Stomach (tissue), 9 donors: ENCODE data around the gene NCDN. TPM values are rescaled to one million over a fixed set of nuclear protein-coding genes. Genes with fewer than 3 reads are reported as not detected.
A peak's percentile ranks its signal among the peaks of the same experiment; 100 is the strongest.

Source experiments
- DNase-seq, 2 donors: peaks; one replicate each; pipeline versions ENCODE4 v3.0.0 to v3.0.0-alpha.2; 2013 to 2019
- H3K27ac ChIP-seq, 5 donors: fragments of 200-600 bp in 4 of 5; sonication (generic) in 4 of 5; one replicate each; pipeline ENCODE4 v1.5.1; 2013 to 2019; ENCODE audit warnings: mild to moderate bottlenecking in 1 of 5, moderate library complexity in 1 of 5
- H3K27me3 ChIP-seq, 3 donors: fragments of 200-600 bp; sonication (generic); one replicate each; pipeline ENCODE4 v1.5.1; 2017 to 2019; ENCODE audit warnings: mixed run types in 1 of 3
- H3K36me3 ChIP-seq, 4 donors: fragments of 200-600 bp; sonication (generic); 1 replicate in 3 of 4; 2 replicates in 1 of 4; pipeline ENCODE4 v1.5.1; 2016 to 2019
- H3K4me1 ChIP-seq, 4 donors: fragments of 200-600 bp; sonication (generic); one replicate each; pipeline ENCODE4 v1.5.1; 2016 to 2019
- H3K4me3 ChIP-seq, 4 donors: fragments of 200-600 bp; sonication (generic) in 3 of 4; one replicate each; pipeline ENCODE4 v1.5.1; 2016 to 2019; ENCODE audit warnings: mild to moderate bottlenecking in 1 of 4
- H3K9me3 ChIP-seq, 4 donors: fragments of 200-600 bp; sonication (generic); one replicate each; pipeline ENCODE4 v1.5.1; 2016 to 2019
- CTCF ChIP-seq, 7 experiments: fragments of 450-650 bp in 4 of 7; fragments of 200-600 bp in 3 of 7; sonication (generic) in 3 of 7; IDR thresholded peaks; one replicate each; pipeline ENCODE4 v1.5.1; 2016 to 2019; ENCODE audit warnings: antibody characterized with exemption in 7 of 7, control low read depth in 2 of 7, mild to moderate bottlenecking in 1 of 7
- EP300 ChIP-seq: sonication (generic); formaldehyde crosslinking; IDR thresholded peaks from one replicate; pipeline ENCODE4 v1.6.1; 2017; ENCODE audit warnings: antibody characterized with exemption
- POLR2A ChIP-seq, 4 donors: fragments of 450-650 bp; IDR thresholded peaks; one replicate each; pipeline ENCODE4 v1.6.1; 2016; ENCODE audit warnings: antibody characterized with exemption in 4 of 4, control low read depth in 2 of 4, mild to moderate bottlenecking in 1 of 4, moderate library complexity in 1 of 4
- POLR2AphosphoS5 ChIP-seq, 3 donors: sonication (generic); formaldehyde crosslinking; IDR thresholded peaks; one replicate each; pipeline ENCODE4 v1.6.1; 2016; ENCODE audit warnings: antibody characterized with exemption in 3 of 3
- WGBS, 5 donors: extraction: QIAGEN DNeasy Blood & Tissue Kit in 3 of 5; methylation state at CpG; one replicate each; pipeline versions ENCODE4 v1.1.5 to v1.1.7; 2013 to 2018; 5-methylcytosine and 5-hydroxymethylcytosine counted together
- intact Hi-C: fragments of 100-400 bp; cut with DNase I; formaldehyde crosslinking; loops from one replicate; pipeline ENCODE4 v1.15.1; 2023; ENCODE audit warnings: low total_unique reads
- polyA plus RNA-seq, 3 donors: library from polyadenylated mRNA; stranded (reverse); fragments of 200-250 nt; gene quantifications; one replicate each; pipeline ENCODE4 v1.2.3, GENCODE V29; 2013
- total RNA-seq, 5 donors: library from RNA; depleted of rRNA; stranded (reverse); fragments of >200 nt; gene quantifications; one replicate each; pipeline versions ENCODE4 v1.1.0 to v1.2.3, GENCODE V29; 2014 to 2016
- donor health status: healthy with polysubstance abuse.
- donor health status: Bipolar disorder and iron deficiency.
- donor health status: healthy.

NCDN gene
- total and polyA plus RNA-seq, 8 donors: 5.3 to 92.9 (median 12.4) TPM

- TF ChIP-seq CTCF (IDR thresholded peaks at IDR 0.05) (no peak), POLR2AphosphoS5 (IDR thresholded peaks at IDR 0.05) (no peak), EP300 (no peak), POLR2A (IDR thresholded peaks at IDR 0.05) (no peak)
- H3K4me1 ChIP-seq: no peaks in the 10 kb centered on the region
- DNase-seq: no peak
- WGBS, 5 donors: 91 to 95% (median 93%) methylated on average over 10 to 25 of the region's 25 CpGs
- H3K36me3 ChIP-seq: peaks cover 0 to 24% (median 8%) of the 10 kb centered on the region in 4 donors
- H3K4me3 ChIP-seq: no peak overlapping the region
- intact Hi-C loops: no loop called here
- no peak overlapping the region for H3K27ac ChIP-seq
- no peaks in the 10 kb centered on the region for H3K27me3 ChIP-seq
- no peaks in the 10 kb centered on the region for H3K9me3 ChIP-seq
Measured at GRCh38 chr1:35590476-35591040, 33.0 kb downstream of the NCDN start.

GRCh38 chr1:35591211-35591610 is 33.6 kb downstream of the NCDN start:
- intact Hi-C loops: no loop called here
- no peak for DNase-seq
- Histone ChIP-seq H3K4me1 (no peaks in the 10 kb centered on the region), H3K9me3 (no peaks in the 10 kb centered on the region), H3K36me3 (peaks cover 0 to 28% (median 8%) of the 10 kb centered on the region in 4 donors), H3K4me3 (no peak overlapping the region), H3K27ac (no peak overlapping the region), H3K27me3 (no peaks in the 10 kb centered on the region)
- TF ChIP-seq EP300 (no peak), POLR2AphosphoS5 (IDR thresholded peaks at IDR 0.05) (no peak), POLR2A (IDR thresholded peaks at IDR 0.05) (no peak), CTCF (IDR thresholded peaks at IDR 0.05) (no peak)
- 88 to 98% (median 93%) methylated on average over 8 of the region's 8 CpGs for WGBS, 5 donors

GRCh38 chr1:35592991-35593769 is 35.6 kb downstream of the NCDN start:
- Histone ChIP-seq H3K36me3 (peaks cover 0 to 28% (median 8%) of the 10 kb centered on the region in 4 donors), H3K27me3 (no peaks in the 10 kb centered on the region), H3K4me3 (no peak overlapping the region), H3K9me3 (no peaks in the 10 kb centered on the region), H3K27ac (no peak overlapping the region), H3K4me1 (no peaks in the 10 kb centered on the region)
- no peak for TF ChIP-seq POLR2AphosphoS5 (IDR thresholded peaks at IDR 0.05)
- intact Hi-C loops: no loop called here
- 61 to 68% (median 66%) methylated on average over 8 of the region's 8 CpGs for WGBS, 5 donors
- peak in 1 of 2 donors; percentile 69 for DNase-seq

GRCh38 chr1:35594005-35594760 is 36.6 kb downstream of the NCDN start:
- WGBS, 5 donors: 92 to 96% (median 95%) methylated on average over 9 of the region's 9 CpGs
- Histone ChIP-seq H3K9me3 (no peaks in the 10 kb centered on the region), H3K4me1 (no peaks in the 10 kb centered on the region), H3K36me3 (peaks cover 0 to 33% (median 12%) of the 10 kb centered on the region in 4 donors), H3K4me3 (no peak overlapping the region), H3K27me3 (no peaks in the 10 kb centered on the region), H3K27ac (no peak overlapping the region)
- intact Hi-C loops: no loop called here
- no peak for DNase-seq
- TF ChIP-seq EP300: no peak
- TF ChIP-seq CTCF (IDR thresholded peaks at IDR 0.05): no peak
- TF ChIP-seq POLR2A (IDR thresholded peaks at IDR 0.05): no peak
- TF ChIP-seq POLR2AphosphoS5 (IDR thresholded peaks at IDR 0.05): no peak
